Measurements from ENCODE around the gene TUFT1.
"Not testable (repeated sequence)": the region's sequence is repeated elsewhere in the genome, so short reads cannot be mapped to it uniquely, and the experiment has no call there.

Gene TUFT1

DNA sequence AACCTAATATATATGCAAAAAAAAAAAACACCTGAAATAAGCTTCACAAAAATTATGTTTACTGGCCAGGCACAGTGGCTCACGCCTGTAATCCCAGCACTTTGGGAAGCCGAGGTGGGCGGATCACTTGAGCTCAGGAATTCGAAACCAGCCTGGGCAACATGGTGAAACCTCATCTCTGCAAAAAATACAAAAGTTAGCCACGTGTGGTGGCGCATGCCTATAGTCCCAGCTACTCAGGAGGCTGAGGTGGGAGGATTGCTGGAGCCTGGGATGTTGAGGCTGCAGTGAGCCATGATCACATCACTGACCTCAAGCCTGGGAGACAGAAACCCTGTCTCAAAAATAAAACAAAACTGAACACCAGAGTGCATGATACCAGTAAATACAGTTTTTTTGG, 78.9 kb downstream of the TUFT1 start:
- not testable (repeated sequence) for DNase-seq

- DNase-seq, result no peak
Measured at GRCh38 chr1:151619489-151620093, 79.5 kb downstream of the TUFT1 start.

DNA sequence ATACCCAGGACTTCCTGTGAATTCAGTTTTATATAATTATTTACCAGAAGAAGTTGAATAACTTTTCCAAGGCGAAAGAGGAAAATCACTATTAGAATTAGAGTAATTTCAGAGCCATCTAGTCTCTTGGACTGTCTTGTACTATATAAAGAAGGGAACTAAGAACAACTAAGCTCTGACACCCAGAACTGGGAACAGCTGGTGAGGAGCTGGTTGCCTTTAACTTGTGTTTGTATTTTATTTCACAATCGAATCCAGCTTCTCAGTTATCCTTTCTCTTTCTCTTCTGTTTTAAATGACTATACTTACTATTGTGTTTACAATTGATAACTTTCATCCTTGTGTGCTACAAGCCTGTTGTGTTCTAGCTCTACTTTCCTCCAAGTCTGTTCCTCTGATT, 80.2 kb downstream of the TUFT1 start:
- DNase-seq, result no peak

- DNase-seq, result no peak
Measured at GRCh38 chr1:151621351-151621750, 81.2 kb downstream of the TUFT1 start.

- no peak for DNase-seq
Measured at GRCh38 chr1:151624783-151625182, 84.7 kb downstream of the TUFT1 start.

DNA sequence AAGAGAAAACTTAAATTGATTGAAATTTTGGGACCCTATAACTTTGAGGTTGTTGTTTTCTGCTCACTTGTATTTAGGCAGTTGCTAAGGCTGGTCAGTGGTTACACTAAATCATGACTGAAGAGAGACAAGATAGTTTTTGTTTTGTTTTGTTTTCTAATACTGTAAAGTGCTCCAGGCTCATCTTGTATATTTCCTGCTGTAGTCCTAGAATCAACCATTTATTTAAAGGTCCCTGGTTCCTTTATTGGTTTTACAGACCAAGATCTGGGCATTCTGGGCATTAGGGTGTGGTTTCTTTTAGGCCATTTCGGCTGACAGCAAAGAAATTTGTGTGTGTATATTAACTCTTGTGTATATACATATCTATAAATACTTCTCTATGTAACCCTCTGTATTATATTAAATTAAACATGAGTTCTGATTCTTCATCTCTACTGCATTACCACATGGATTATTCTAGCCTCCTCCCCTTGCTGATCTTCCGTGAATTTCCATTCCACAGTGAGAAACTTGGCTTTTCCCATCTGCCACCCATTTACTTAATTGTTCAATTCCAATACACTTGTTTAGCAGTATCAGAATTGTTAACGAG, 86.7 kb downstream of the TUFT1 start:
- DNase-seq, result no peak

DNA sequence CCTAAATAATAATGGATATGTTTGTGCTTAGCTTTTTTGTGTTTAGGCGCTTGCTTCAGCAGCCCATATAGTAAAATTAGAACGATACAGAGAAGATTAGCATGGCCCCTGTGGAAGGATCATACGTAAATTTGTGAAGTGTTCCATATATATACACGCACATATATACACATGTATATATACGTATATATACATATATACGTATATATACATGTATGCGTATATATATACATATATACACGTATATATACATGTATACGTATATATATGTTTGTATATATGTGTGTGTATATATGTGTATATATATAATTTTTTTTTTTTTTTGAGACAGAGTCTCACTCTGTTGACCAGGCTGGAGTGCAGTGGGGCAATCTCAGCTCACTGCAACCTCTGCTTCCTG, 89.2 kb downstream of the TUFT1 start:
- no peak for DNase-seq
